HG03139 (cell line): ENCODE results near the gene DOCK4.

Experiments
- ATAC-seq: cut with Tn5 transposase; IDR thresholded peaks from one replicate; pipeline ENCODE4 v1.9.1; 2021; ENCODE audit not compliant: unreplicated experiment

DOCK4 gene

DNA sequence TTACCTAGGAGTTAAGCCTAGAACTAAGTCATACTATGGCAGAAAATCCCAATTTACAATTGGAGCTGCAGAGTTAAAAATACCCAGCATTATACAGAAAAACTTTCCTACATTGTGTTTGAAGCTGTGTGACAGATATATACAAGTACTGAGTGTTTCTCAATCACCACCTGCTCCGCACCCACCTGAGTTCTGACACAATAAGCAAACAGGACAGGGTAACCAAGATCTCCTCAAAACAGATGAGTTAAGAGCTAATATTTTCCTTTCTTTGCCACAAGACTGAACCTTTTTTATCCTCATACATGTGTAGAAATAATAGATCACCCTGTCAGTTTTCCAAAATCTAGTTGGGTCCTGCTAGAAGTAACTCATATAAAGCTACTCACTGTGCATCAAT, 186.3 kb downstream of the DOCK4 start:
- no peak for ATAC-seq

DNA sequence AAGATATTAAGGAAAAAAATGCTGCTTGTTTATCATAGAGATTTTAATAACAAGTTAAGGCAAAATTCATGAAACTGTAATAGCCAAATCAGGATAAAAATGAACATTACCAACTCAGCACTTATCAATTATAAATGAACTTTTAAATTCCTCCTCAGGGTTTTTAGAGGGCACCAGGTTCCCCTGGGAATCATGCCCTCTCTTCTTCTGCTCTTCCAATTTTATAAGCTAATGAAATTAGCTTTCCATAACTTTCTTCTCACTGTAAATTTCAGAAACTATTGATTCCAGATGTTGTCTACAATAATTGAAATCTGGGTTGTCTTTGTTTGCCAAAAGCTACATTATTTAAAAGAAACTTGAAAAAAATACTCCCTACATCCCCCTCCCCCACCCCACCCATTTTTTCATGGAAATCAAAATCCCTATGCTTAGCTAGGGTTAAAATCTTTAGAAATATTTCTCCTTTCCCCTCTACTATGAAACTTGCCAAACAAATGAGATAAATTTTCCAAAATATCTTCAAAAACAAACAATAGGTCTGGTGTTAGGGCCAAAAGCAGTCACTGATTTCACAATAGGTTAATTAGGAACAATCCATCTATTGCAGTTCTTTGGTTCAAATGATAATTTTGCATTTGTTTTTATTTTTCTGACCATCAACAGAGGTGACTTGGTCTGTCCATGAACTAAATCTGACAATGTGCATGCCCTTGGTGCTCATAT, 187.7 kb downstream of the DOCK4 start:
- no peak for ATAC-seq

DNA sequence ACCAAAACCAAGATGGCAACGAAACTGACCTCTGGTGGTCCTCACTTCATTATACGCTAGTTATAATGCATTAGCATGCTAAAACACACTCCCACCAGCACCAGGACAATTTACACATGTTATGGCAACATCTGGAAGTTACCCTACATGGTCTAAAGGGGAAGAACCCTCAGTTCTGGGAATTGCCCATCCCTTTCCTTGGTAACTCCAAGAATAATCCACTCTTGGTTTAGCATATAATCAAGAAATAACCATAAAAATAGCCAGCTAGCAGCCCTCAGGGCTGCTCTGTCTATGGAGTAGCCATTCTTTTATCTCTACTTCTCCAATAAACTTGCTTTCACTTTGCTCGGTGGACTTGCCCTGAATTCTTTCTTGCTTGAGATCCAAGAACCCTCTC, 191.1 kb downstream of the DOCK4 start:
- no peak for ATAC-seq

DNA sequence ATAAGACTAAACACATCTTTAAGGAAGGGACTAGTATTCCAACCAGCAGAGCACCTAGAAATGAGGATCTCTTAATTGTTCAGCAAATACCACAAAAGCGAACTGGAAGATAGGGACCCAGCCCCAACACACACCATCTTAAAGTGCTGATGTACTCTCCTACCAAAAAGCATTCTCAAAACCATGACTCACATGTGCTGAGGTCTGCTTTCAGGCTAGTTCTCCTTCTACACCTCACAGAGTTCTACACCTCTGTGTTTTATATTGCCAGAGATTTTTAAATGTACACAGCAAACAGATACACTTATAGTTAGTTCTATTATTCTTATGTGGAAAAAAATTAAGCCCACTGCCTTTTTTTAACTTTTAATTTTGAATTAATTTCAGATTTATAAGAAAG, 191.9 kb downstream of the DOCK4 start:
- ATAC-seq = no peak

DNA sequence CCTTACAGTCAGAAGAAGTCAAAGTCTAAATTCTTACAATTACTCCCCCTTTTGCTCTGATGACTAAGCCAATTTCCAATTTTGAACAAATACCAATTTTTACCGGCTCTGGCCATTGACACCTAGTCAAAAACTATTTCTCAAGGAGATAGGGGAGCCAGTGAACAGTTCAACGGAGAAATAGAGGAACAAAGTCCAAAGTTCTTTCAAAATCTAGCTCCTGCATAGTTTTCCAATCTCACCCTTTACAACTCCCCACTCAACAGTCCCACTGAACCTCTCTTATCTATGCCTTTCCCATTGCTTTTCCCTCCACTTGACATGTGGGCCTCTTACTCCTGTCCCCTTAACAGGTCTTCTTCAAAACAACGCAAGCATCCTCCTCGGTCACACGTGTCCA, 192.9 kb downstream of the DOCK4 start:
- ATAC-seq = no peak

DNA sequence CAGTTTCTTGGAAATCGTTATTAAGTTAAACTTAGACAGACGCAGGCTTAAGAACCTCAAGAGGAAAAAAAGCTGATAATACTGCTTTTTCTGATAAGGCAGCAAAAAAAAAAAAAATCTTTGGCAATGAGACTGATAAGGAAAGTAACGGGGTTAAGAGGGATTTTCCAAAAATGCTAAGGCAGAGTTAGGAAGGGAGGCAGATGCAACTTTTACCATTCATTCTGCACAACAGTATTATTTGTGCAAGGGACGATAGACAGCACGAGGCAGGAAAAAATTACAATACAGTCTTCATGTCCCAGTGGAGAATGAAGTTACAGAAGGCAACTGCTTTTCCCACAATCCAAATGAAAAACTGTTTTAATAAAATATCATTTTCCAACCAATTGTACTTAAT, 194.0 kb downstream of the DOCK4 start:
- ATAC-seq = no peak

DNA sequence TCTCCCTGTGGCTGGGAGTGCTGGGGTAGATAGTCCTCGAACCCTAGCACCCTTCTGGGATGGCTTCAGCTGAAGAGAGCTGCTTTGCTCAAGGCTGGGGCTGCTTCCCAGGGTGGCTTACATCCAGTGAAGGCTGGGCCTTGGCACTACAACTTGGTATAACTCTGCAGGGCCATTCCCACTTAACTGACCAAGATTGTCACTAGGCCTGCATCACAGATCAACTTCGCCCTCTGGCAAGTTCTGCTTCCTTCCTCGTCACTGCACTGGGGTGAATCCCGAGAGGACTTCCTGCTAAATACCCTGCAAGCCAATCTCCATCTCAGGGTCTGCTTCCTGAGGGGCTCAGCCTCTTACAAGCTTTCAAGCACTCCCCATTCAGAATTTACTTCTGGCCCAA, 195.2 kb downstream of the DOCK4 start:
- ATAC-seq = no peak

DNA sequence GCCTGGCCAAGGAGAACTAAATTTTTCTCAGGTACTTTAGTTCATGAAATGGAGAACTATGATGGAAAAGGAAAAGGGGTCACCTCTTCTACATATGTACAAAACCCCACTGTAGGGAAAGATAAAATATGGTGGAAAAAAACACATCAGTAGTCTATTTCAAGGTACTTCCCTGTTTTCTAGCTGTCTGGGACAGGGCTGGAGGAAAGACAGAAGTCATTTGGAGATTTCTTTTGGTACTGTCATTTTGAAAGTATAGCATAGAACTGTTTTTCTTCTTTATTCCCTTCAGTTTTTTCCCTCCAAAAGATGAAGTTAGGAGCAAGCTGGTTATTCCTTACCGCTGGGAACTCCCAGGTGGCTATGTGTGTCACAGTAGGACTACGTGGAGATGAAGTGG, 196.1 kb downstream of the DOCK4 start:
- ATAC-seq = no peak

DNA sequence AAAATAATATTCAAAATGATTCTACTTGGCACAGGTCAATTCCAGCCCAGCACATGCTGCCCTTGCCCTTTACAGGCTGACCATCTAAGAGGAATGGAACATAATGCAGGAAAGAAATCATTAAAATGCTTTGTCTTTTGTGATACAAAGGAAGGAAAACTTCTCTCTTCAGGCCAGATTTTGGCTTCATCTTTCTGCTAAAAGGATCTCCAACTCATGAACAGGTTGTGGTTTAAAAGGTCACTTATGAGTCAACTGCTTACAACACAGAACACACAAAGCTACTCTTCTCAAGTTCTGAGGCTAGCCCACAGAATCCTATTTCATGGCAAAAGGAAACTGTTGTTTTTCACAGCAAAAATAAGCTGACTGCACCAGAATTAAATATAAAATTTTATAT, 197.1 kb downstream of the DOCK4 start:
- ATAC-seq = peak; percentile 78

DNA sequence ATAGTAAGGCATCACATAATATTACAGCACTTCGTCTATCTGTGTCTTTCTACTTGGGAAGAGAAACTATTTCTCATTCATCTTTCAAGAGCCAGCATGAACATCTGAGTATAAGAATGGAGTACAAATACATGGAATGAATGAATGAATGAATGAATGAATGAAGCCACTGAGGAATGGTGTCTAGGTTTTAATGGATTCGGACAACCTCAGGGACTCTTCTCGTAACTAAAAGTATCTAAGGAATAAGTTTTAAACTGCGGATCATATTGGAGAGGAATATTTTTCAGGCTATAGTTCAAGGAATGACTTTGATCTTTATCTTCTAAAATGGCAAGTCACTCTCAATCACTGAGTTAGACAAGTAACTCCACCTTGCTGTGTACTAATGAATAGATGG, 199.0 kb downstream of the DOCK4 start:
- no peak for ATAC-seq

DNA sequence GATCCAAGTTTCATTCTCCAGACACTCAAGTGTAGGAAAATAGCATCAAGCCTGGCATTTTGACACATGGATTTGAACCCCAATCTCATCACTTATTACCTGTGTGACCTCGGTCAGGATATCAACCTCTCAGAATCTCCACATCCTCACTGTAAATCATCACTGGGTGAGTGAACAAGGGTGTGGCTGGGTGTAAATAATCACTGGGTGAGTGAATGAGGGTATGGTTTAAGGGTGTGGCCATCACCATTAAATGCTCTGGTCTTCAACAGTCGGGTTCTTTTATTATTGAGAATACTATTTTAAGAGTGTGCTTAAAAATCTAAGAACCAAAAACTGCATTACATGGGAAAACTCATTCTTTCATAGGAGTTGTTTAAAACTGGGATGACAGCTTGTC, 200.1 kb downstream of the DOCK4 start:
- ATAC-seq = no peak

DNA sequence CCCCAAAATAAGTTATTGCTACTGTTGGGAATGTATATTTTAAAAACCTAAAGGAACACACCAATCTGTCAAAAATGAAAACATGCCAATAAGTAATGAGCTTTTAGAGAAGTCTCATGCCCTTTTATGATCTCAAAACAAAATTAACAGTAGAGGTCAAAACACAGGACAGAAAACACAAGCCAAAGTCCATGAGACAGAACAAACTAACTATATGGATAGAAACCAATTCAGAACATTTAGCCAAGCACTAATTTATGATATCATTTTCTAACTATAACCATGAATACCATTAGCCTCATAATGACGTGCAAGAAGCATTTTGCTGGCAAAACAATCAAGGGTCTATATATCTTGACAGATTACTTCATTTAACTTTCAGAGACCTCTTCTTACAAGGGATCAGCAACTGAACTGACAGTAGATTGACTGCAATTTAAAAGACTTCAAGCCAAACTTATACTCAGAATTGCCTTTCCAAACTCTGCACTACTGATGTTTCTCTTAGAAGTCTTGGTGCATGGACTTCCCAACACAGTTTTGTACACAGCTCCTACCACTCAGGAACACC, 200.9 kb downstream of the DOCK4 start:
- no peak for ATAC-seq

DNA sequence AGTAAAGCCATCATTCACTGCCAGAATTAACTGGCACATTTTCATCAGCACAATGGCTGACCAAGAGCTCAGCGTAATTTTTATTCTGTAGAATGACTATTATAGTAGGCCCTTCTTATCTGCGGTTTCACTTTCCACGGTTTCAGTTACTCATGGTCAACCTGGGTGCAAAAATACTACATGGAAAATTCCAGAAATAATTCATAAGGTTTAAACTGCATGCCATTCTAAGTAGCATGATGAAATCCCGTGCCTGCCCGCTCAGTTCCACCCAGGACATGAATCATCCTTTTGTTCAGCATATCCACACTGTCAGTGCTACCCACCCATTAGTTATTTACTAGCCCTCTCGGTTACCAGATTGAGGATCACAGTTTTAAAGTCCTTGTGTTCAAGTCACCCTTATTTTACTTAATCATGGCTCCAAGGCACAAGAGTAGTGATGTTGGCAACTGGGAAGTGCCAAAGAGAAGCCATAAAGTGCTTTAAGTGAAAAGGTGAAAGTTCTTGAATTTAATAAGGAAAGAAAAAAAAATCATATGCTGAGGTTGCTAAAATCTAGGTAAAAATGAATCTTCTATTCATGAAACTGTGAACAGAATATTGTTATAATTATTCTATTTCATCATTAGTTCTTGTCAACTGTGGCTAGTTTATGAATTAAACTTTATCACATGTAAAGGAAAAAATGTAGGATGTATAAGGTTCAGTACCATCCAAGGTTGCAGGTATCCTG, 204.9 kb downstream of the DOCK4 start:
- no peak for ATAC-seq

DNA sequence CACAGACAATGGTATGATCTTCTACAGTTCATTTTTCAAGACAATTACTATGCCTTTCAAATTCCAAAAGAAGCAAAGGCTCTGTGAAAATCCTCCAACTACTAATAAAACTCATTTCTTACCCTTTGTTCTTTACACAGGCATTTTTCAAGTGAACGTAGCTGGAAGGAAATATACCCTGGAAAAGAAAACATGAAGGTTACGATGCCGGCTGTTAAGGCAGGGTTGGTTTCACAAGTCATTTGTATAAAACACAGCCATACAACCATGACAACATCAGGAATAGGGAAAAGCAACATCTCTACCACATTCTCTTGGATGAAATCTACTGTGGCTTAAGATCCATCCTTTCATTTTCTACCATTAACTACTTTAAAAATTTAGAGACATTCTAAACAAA, 207.9 kb downstream of the DOCK4 start:
- no peak for ATAC-seq

DNA sequence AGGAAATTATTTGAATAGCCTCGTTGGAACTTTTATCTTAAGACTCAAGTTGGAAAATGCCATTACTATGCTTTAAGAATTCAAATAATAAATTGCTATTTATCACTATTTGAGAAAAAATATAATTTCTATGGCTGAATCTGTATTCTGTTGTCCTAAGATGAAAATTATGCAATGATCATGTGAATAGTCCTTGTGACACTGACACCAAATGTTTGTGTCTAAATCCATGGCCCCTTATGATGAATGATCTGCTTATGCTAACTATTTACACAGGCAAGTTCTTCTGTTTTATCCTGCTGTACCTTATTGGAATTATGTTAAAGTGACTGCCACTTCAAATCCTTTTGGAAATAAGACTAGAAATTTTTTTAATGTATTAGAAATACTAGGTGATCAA, 208.7 kb downstream of the DOCK4 start:
- no peak for ATAC-seq

DNA sequence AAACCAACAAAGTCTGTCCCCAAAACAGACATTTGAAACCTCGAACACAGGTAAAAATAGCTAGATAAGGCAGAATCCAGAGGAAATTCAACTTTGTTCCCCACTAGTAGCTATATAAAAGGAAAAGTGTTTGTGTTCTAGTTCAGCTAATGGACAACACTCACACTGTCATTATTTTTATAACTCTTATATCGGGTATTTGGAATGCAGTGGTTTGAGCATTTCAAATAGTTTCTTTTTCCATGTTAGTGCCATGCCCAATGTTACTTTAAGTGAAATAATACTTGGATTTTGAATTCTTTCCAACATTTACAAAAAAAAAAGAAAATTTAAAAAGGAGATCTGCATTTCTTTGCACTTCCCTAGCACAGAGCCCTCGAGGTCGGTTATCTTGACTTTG, 213.6 kb downstream of the DOCK4 start:
- no peak for ATAC-seq

DNA sequence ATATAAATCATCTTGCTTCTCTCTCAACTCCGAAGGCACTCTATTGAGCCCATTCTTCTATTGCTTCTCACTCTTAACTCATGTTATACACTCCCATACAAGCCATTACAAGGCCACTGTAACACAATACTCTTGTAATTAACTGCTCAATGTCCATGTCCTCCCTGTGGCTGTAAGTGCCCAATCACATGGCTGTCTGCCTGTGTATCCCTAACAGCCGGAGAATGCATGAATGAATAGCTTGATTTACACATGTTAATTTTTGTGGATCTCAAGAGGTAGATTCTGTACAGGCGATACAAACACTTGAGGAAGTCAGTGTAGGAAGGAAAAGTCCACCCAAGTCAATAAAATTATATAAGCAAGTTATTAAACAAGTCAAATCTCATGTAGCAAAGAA, 215.6 kb downstream of the DOCK4 start:
- ATAC-seq = no peak

DNA sequence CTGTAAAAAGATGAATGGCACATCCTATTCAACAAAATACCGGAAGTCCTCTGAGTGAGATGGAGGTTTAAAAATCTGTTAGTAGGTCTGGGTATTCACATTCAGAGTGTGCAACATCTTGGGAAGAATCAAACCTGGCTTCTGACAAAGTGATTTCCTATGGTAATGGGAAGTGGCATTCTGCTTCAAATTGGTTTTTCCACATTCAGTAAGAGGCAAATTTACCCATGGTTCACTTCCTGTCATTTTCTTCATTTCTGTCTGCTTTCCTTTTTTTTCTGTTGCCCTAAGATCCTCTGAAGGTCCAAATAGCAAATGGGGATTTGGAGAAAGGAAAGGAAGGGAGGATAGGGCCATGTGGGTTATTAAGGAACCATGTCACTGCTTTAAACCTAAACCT, 218.3 kb downstream of the DOCK4 start:
- ATAC-seq = no peak

DNA sequence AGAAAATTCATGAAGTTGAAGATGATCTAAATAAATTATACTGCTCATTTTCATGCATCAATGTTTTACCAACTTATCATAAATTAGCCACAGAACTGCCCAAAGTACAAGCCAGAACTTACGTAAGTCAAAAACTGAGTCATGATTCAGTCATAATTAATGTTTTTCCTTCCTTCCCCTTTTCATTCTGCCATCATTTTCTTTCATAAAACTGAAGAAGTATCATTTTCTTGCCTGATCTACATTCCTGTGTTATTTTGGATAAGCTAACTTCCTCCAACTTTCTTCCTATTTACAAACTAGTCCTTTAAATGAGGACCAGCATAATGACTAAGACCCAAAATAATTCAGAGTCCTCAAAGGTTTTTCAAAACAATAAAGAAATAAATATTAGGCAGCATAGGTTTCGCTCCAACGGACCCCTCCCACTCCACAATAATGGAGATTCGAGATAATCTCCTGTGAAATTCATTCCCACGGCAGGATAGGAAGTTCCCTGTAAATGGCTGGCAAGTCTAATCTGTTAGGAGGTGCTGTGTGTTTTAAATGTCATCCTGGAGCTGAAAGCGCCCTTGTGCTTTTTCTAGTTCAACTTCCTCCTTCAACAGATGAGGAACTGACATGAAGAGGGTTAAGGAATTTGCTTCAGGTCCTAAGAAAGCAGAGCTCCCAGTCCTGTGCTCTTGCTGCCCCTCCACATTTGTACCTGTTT, 218.9 kb downstream of the DOCK4 start:
- no peak for ATAC-seq

DNA sequence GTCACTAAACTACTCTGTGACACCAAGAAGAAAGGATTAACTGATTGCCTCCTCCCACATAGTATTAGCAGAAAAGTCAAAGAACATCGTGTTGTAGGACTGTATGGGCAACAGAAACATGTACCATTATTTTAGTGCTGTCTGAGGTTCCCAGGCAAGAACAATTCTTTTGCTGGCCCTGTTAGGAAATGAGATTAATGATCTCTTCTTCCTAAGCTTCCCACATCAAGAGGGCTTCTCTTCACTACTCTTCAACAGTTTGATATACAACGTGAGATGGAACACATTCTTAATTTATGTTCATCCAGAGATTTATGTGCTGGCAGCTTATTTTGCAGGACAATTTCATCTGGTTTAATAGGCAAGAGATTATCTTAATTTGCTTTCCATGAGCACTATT, 219.6 kb downstream of the DOCK4 start:
- ATAC-seq = no peak

DNA sequence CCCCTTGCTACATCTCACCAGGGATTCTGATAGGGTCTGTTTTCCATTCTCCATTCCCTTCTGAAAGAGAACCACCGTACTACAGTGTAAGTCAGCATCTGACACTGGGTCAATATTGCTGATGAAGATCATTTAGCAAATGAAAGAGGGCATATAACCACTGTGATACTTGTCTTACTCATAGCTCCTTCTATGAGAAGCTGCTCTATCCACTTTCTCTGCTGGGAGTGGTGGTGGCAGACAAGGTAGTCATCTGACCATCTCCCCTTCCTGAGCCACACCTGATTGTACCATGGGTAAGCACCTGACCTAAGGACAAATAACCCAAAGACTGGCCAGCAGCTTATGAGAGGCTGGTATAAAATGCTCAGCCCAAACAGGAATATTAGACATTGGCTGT, 220.4 kb downstream of the DOCK4 start:
- no peak for ATAC-seq

DNA sequence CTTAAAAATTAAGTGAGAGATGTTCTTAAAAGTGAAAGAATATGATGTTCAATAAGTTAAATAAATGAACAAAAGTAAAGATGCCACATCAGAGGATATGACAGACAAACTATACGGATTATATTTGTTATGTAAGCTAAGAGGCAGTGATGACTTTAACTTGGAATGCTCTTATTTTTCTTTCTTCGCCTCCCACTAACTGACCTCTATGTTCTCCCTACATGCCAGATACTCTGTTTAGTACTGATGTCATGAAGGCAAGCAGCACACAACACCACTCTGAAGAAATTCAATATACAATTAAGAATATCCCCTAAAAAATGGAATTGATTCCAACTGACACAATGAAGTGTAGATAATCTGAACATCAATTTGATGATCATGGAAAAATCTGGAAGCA, 223.4 kb downstream of the DOCK4 start:
- no peak for ATAC-seq
